HL-60 (cell line): Measurements from ENCODE around the gene MRPL23.

Experiments used
- GABPA ChIP-seq: IDR thresholded peaks from 2 replicates; pipeline ENCODE4 v1.6.1; 2012; ENCODE audit warnings: low read depth
- POLR2AphosphoS5 ChIP-seq: IDR thresholded peaks from 2 replicates; pipeline ENCODE4 v1.6.1; 2012; ENCODE audit warnings: low read depth

DNA sequence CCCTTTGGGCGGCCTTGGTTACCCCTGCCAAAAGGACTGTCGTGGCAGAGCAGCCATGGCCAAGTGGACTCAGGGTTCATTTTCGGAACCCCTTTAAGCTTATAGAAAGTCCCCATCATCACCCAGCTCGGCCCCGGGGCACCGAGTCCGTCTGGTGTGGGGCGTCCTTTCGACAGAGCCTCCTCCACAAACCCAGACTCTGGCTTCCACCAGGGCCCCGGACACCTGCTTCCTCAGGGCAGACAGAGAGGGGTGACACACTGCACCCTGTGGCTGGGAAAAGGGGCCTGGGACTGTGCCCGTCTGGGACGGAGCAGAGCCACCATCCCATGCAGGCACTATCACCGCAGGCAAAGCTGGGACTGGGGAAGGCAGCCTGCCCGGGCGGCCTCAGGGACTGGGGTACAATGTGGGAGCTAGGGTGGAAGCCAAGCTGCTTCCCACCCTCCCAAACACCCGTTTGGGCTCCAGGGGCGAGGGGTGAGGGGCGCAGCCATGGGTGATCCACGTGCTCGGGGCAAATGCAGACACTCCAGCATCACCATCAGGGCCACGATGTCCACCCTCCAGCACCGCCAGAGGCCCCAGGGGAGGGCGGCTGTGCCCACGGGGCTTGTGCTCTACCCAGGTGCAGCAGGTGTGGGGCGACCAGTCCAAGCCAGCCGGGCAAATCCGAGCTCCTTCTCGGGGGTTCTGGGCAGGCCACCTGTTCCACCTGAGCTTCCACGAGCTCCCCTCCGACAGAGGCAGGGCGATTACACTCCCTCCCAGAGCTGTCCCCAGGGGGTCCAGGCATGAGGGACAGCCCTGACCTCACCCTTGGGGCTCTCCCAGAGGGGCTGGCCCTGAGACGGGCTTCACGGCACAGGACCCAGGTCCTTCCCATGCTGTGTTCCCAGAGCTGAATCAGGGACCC lies 11.7 kb upstream of the MRPL23 start:
- no peak for TF ChIP-seq POLR2AphosphoS5
- no peak for TF ChIP-seq GABPA
